ENCODE data around the gene TRIM63.

The TRIM63 gene

DNA sequence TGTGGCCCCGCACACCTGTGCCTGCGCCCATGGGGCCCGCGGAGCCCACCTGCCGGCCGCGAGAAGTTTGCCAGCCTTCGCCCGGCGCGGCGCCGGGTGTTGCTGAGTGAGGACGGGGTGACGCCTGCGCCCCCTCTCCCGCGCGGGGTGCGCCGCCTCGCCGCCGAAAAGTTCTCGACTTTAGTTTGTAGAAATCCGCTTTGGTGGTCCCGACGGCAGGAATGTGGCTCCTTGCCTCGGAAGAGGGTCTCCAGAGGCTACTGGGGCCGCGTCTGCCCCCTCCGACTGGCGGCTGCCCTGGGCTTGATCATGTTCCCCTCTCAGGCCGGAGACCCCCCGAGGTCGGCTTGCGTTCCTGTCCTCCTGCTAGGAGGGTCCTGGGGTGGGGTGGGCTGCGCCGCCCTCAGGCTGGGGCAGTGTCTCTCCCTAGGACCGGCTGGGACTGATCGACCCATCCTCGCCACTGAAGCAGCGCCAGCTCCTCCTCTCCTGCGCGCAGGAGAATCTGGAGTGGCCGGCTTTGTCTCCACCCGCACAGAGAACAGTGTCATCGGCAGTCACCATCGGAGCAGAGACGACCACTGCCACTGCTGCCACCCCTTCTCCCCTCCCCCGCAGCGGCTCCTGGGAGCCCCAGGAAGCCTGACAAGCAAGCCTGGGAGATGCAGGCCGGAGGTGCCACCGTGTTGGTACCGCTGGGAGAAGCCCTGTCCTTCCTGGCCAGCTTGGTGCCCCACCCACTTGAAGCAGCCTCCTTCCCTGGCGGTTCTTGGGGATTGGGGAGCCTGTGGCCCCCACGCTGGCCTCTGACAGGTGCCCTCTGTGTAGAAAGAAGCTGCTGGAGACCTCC is 21.0 kb downstream of the TRIM63 start:
- no peak for DNase-seq (ENCODE audit: low read depth in 1 of 2, low spot score in 1 of 2)
- no peak for TF ChIP-seq JUND (IDR thresholded peaks at IDR 0.05; ENCODE audit: low read depth)
- in situ Hi-C loops (cut with HindIII; ENCODE audit: low pct_unique_long_range_greater_than_20kb, low sequenced_read_pairs) = no loop called here

DNA sequence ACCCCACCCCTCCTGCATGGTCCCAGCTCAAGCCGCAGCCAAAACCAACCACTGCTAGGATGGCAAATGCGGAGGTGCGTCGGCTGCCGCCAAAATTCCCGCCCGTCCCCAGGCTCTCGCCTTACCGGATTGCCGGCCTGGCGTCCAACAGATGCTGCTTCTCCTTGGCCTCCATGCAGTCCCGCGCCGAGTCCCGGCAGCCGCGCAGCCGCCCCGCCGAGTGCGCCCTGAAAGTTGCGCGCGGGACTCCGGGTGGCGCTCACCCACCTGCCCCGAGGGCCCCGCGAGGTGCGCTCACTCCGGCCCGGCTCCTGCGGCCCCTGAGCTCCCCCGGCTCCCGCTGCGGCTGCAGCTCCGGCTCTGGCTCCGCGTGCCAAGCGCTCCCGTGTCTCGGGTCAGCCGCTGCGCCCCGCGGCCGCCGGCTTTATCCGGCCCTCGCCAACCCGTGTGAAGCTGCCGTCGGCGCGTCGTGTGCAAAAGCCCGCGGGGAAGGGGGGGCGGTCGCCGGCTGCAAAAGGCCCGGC is 21.6 kb downstream of the TRIM63 start, which contains the start of gene SLC30A2:
Gene SLC30A2 (minus strand): TSS at position 397 of the 524 bp plus-strand sequence. CDS start 222 bp downstream, at position 175.
- no peak for DNase-seq (ENCODE audit: low read depth in 1 of 2, low spot score in 1 of 2)
- TF ChIP-seq JUND (IDR thresholded peaks at IDR 0.05; ENCODE audit: low read depth) = no peak
- in situ Hi-C loops (cut with HindIII; ENCODE audit: low pct_unique_long_range_greater_than_20kb, low sequenced_read_pairs) = no loop called here

DNA sequence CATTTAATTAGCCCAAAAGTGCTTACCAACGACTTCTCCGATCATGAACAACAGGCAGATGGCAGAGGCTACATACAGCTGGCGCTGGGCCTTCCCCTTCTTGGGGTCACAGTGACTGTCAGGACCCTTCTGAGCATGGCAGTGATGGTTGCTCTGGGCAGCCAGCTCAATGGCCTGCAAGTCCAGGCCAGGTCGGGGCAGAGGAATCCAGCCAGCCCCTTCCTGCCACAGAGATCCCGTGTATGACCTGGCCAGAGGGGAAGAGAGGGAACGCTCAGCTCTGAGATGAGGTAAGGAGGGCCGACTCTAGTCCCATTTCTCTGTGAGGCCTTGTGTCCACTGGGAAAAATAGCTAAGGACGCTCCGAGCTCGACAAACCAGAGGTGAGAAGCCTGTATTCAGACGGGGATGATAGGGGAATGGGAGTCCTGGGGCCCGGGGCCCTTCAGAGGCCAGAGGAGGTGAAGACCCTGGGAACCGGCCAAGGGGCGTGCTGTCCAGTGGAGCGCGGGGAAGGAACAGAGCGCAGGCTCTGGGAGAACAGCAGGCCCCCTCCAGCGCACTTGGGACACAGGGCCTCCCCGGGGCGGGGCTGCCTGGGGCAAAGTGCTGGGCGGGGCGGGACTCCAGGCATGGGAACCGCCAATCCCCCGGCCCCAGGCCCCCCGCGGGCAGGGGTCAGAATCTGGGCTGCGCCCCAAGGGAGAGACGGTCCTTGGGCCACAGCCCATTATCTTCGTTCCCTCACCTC is 22.3 kb downstream of the TRIM63 start:
- DNase-seq (ENCODE audit: low read depth in 1 of 2, low spot score in 1 of 2) = no peak
- in situ Hi-C loops (cut with HindIII; ENCODE audit: low pct_unique_long_range_greater_than_20kb, low sequenced_read_pairs) = no loop called here
- TF ChIP-seq JUND (IDR thresholded peaks at IDR 0.05; ENCODE audit: low read depth) = no peak

DNA sequence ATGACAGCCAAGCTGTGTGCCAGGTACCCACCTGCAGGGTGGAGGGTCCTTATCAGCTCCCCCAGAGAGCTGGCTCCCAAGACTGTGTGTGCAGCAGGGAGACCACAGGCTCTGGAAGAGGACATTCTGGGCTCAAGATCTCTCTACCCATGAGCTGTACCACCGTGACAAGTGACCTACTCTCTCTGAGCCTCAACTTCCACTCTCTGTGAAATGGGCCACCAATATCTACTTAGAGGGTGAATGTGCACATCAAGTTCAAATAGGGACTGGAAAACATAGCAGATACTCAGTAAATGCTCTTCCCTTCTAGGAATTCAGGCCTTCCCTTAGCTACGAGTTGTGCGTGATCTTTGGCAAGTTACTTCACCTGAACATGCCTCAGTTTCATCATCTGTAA is 23.0 kb downstream of the TRIM63 start:
- DNase-seq (ENCODE audit: low read depth in 1 of 2, low spot score in 1 of 2) = no peak
- in situ Hi-C loops (cut with HindIII; ENCODE audit: low pct_unique_long_range_greater_than_20kb, low sequenced_read_pairs) = no loop called here
- no peak for TF ChIP-seq JUND (IDR thresholded peaks at IDR 0.05; ENCODE audit: low read depth)

DNA sequence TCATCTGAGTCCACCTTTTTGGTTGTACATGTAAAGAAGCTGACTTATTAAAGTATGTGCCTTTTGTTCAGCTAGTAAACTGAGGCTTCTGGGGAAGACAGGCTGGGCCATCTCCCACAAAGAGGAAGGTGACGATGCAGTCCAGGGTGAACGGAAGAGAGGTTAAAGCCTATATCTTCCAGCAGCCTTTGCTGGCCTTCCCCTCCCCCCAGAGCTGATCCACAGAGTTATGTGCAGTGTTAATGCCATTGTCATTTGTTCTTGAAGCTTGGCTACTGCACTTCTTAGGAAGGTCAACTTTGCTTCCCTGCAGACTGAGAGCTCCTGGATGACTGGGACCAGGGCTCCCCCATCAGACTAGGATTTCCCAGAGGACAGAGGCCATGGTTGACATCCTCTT is 23.7 kb downstream of the TRIM63 start:
- TF ChIP-seq JUND (IDR thresholded peaks at IDR 0.05; ENCODE audit: low read depth) = no peak
- in situ Hi-C loops (cut with HindIII; ENCODE audit: low pct_unique_long_range_greater_than_20kb, low sequenced_read_pairs) = no loop called here
- no peak for DNase-seq (ENCODE audit: low read depth in 1 of 2, low spot score in 1 of 2)

DNA sequence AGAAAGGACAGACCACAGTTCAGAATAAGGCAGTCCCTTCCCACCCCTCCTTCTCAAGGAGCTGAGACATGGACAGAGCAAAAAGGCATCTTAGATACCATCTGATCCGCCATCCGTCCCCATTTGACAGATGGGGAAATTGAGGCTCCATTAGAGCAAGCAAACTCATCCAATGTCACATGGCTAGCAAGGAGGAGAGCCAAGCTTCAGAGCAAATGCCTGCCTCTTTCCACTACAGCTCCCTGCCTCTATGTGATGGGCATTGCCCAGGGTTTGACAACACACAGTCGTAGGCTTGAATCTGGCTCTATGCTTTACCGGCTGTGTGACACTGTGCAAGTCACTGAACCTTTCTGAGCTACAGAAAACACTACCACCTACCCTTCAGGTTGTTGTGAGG is 25.5 kb downstream of the TRIM63 start:
- no peak for DNase-seq (ENCODE audit: low read depth in 1 of 2, low spot score in 1 of 2)
- in situ Hi-C loops (cut with HindIII; ENCODE audit: low pct_unique_long_range_greater_than_20kb, low sequenced_read_pairs) = no loop called here
- no peak for TF ChIP-seq JUND (IDR thresholded peaks at IDR 0.05; ENCODE audit: low read depth)

DNA sequence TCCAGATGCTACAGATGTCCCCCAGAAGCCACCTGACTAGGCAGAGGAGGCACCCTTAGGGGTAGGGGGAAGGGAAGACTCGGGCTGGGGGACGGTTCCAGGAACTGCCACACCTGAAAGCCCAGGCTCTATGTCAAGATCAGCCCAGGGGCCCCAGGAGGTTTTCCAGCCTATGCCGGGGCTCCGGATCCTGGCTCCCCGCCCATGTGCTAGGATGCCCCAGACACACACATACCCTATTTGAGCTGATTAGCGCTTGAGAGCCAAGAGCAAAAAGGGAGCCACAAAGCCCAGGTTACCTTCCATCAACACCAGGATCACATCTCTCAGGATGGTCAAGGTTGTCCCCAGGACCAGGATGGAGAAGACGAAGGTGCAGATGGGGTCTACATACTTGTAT is 26.0 kb downstream of the TRIM63 start:
- no peak for TF ChIP-seq JUND (IDR thresholded peaks at IDR 0.05; ENCODE audit: low read depth)
- in situ Hi-C loops (cut with HindIII; ENCODE audit: low pct_unique_long_range_greater_than_20kb, low sequenced_read_pairs) = no loop called here
- no peak for DNase-seq (ENCODE audit: low read depth in 1 of 2, low spot score in 1 of 2)

DNA sequence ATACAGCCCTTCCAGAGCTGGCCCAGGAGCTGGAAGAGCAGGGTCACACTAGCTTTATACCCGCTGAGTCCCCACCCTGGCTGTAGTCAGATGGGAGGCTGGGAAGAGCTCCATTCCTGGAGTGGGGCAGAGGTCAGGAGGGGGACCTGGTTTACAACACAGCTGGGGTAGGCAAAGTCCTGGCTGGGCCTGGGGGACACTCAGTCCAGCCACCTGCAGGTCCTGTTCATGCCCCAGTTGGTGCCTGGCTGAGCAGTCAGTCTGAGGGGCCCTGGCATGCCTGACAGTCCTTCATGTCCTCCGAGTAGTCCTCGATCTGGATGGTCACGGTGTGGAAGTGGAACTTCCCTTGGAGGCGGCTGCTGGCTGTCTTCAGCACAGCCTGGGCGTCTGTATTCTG is 28.5 kb downstream of the TRIM63 start:
- TF ChIP-seq JUND (IDR thresholded peaks at IDR 0.05; ENCODE audit: low read depth) = no peak
- no peak for DNase-seq (ENCODE audit: low read depth in 1 of 2, low spot score in 1 of 2)
- in situ Hi-C loops (cut with HindIII; ENCODE audit: low pct_unique_long_range_greater_than_20kb, low sequenced_read_pairs) = no loop called here

DNA sequence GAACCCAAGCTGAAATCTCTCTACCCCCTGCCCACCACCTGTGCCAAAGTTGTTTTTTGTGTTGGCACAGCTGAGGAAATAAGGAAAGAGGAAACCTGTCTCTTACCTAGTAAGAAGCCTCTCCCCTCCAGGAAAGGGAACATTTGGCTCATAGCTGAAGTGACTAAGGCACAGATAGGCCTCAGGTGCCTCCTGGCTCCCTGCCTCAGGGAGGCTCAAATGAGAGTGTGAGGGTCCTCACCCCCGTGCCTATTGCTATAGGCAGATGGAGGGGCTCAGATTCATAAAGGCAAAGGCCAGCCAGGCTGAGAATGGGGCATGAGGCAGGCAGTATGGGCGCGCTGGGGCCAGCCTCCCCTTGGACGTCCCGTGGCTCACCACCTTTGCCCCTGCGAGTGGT is 29.0 kb downstream of the TRIM63 start:
- in situ Hi-C loops (cut with HindIII; ENCODE audit: low pct_unique_long_range_greater_than_20kb, low sequenced_read_pairs) = no loop called here
- no peak for TF ChIP-seq JUND (IDR thresholded peaks at IDR 0.05; ENCODE audit: low read depth)

DNA sequence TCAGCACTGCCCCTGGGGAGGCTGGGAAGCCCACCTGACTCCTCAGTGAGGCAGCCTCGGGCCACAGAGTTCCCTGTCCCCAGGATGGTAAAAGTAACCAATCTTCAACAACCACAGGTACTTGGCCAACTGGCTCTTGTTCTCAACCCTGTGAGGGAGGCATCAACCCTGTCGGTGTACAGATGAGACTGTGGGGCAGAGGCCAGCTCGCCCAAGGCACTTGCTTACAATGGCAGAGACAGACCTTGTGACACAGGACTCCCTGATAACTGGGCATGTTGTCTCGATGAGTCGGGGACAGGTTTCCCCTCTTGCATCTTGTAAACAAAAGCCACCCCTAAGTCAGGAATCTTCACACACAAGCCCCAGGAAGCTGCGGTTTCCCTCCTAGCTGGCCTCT is 29.5 kb downstream of the TRIM63 start:
- in situ Hi-C loops (cut with HindIII; ENCODE audit: low pct_unique_long_range_greater_than_20kb, low sequenced_read_pairs) = no loop called here
- no peak for TF ChIP-seq JUND (IDR thresholded peaks at IDR 0.05; ENCODE audit: low read depth)
- DNase-seq (ENCODE audit: low read depth in 1 of 2, low spot score in 1 of 2) = no peak

More for the DNA sequence above, 29.0 kb downstream of the TRIM63 start:
- no peak for DNase-seq (ENCODE audit: low read depth in 1 of 2, low spot score in 1 of 2)

DNA sequence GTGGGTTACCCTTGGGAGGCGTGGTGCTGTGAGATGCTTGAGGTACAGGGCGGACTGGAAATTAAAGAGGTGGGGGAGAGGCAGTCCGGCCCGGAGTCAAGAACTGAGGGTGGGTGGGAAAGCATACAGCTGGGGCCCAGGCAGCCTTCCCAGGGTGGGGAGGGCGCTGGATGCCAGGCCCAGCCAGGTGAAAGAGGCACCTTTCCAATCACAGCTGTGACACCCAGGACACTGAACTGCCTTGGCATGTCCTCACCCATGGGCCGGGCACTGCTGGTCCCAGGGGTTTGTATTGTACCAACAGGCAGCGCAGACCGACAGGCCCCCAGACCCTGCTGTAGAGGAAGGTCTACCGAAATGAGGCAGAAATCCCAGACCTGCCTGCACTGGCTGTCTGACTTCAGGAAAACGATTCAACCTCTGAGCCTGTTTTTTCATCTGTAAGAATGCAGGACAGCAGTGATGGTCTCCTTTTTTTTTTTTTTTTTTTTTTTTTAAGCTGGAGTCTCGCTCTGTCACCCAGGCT is 30.6 kb downstream of the TRIM63 start:
- DNase-seq (ENCODE audit: low read depth in 1 of 2, low spot score in 1 of 2) = no peak
- TF ChIP-seq JUND (IDR thresholded peaks at IDR 0.05; ENCODE audit: low read depth) = no peak
- in situ Hi-C loops (cut with HindIII; ENCODE audit: low pct_unique_long_range_greater_than_20kb, low sequenced_read_pairs) = no loop called here

DNA sequence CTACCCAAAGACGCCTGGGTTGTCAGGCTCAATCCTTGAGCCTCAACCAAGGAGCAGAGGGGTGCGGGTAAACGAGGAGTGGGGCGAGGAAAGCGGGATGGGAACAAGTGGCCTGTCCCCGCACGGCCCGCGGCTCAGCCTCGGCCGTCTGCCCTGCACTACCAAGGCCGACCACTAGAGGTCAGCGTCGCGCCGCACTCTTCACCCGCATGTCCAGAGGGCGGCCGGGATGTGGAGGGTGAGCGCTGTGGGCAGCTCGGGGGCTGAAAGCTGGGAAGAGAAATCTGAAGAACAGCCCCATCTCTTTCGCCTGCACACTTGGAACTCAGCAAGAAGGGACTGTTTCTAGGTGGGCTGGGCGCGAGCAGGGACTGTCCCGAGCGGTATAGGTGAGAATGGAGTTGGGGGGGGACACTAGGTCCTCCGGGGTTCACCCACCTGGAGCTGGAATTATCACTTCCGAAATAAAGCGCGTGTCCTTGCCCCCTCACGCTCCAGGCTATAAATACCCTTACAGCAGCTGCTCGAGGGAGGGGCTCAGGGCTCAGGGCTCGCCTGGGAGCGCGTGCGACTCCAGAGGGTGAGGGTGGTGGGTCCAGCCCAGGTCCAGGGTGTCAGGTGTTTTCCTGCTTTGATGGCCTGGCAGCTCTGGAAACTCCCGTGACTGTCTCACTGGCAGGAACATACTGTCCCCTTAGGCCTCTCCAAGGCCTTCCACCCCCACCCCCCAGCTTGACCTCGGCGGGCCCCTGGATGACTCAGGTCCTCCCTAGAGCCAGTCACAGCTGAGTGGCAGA is 31.3 kb downstream of the TRIM63 start:
- in situ Hi-C loops (cut with HindIII; ENCODE audit: low pct_unique_long_range_greater_than_20kb, low sequenced_read_pairs) = no loop called here
- no peak for TF ChIP-seq JUND (IDR thresholded peaks at IDR 0.05; ENCODE audit: low read depth)
- DNase-seq (ENCODE audit: low read depth in 1 of 2, low spot score in 1 of 2) = peak; percentile 72 to 74

All from T47D (cell line).